Activated CD4-positive, alpha-beta T cell treated with anti-CD3 and anti-CD28 coated beads, Interleukin-2, amount 50 U/mL, for 1 hour (primary cell): ENCODE results near the gene EP300.
"Not testable (repeated sequence)": the region's sequence is repeated elsewhere in the genome, so short reads cannot be mapped to it uniquely, and the experiment has no call there.

Experiments
- DNase-seq: peaks from one replicate; pipeline ENCODE4 v3.0.0-alpha.2; 2020

EP300 gene

GRCh38 chr22:41092023-41092817, at the start of gene EP300:
Gene EP300, plus strand, starts transcription at chr22:41092592. Its CDS starts 413 bp downstream, at chr22:41093005.
- DNase-seq: peak; percentile 87

DNA sequence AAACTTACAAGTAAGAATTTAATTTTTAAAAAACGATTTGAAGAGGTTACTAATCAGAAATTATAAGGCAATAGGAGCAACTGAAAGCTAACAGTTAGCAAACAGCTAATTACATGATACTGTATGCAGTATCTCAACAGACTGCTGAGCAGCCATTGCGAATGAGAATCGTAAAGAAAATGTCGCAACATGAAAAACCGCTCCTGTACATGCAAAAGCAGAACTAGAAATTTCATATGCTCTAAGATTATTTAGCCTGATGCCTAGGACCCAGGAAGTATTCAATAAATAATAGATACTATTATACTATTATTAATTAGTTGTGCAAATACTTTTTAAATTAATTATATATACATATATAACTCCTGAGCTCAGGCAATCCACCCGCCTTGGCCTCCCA, 48.7 kb upstream of the EP300 start:
- DNase-seq: no peak

DNA sequence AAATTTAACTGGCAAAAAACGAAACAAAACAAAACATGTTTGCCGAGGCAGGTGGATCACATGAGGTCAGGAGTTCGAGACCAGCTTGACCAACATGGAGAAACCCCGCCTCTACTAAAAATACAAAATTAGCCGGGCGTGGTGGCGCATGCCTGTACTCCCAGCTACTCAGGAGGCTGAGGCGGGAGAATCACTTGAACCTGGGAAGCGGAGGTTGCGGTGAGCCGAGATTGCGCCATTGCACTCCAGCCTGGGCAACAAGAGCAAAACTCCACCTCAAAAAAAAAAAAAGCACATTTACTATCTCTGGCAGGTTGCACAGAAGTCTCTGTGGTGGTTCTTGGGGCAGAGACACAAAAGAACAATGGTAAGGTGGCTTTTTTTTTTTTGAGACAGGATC, 46.8 kb upstream of the EP300 start:
- not testable (repeated sequence) for DNase-seq

DNA sequence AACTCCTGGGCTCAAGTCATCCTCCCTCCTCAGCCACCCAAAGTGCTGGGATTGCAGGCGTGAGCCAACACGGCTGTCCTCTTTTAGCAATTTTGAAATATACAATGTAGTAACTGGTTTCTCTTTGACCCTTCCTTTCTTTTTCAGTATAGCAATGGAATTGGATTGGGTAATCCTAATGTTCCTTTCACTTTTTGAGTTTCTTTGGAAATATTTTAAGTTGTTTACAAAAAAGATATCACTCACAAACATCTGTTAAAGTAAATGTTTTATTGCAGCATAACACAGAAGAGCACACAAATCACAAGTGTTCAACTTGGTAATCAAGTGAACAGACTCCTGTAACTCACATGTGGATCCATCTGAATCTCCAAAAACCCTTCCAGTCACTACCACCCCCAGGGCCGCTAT, 44.6 kb upstream of the EP300 start:
- no peak for DNase-seq

DNA sequence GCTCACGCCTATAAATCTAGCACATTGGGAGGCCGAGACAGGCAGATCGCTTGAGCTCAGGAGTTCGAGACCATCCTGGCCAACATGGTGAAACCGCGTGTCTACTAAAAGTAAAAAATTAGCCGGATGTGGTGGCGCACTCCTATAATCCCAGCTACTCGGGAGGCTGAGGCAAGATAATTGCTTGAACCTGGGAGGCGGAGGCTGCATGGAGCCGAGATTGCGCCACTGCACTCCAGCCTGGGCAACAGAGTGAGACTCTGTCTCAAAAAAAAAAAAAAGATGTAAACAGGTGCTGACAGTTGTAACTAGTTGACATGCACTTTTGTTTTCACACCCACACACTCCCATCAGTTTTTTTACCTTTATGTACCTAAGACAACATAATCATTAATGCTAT, 44.0 kb upstream of the EP300 start:
- not testable (repeated sequence) for DNase-seq

DNA sequence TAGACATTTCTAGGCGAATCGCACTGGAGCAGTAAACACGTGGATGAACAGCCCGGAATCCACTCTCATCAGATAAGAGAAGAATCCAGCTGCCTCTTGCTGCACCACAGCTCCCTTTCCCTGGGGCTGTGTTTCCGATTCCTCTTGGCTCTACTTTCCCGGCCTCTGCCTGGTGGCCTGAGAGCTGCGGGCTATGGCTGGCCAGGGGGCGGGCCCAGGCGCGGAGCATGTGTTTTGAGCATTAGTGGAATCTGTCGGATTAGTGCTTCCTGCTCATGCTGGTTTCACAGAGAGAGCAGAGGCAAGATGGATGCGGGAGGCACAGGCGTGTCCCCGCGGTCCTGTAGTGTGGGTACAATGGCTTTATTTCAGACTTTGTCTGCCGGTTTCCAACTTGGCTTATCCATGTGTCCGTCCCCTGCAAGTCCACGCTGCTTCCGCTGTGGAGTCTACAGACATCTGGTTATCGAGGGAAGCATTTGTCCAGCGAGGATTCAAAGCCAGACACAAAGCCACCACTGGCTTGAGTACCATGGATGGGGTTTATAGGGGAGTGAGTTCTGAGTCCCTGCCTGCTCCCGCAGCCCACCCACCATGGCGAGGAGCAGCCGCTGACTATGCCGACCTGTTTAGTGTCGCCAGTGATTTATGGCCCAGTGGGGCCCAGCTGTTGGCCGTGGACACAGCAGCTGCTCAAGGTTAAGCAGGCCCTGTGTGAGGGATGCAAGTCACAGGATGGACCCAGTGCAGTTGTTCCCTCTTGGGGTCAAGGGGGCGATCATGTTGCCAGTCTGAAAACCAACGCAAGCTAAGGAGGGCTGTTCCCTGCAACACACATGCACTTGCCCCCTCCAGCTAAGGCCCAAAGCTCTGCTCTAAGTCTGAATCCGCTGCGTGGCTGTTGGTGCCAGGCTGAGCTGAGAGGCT, 43.3 kb upstream of the EP300 start:
- DNase-seq: no peak

GRCh38 chr22:41049795-41050194, 42.6 kb upstream of the EP300 start:
- not testable (repeated sequence) for DNase-seq

GRCh38 chr22:41050883-41051282, 41.5 kb upstream of the EP300 start:
- DNase-seq: no peak

- DNase-seq: no peak
Observed at GRCh38 chr22:41052661-41053490, 39.5 kb upstream of the EP300 start.

DNA sequence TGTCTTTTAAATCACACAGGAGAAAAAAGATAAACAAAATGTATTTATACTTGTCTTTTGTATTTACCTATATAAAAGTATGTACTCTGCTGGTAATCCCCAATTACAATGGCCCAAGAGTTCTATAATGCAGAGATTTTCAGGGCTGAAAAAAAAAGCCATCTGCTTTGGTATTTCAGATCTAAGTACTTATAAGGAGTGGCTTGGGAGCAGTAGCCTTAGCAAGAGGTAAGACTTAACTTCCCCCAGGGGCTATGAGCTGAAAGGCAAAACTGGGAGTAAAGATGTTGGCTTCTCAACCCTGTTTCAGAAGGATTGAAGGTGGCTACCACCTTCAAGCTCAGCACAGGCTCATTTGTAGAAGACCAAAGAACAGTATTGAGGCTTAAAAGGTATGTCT, 35.3 kb upstream of the EP300 start:
- DNase-seq: no peak

- no peak for DNase-seq
Observed at GRCh38 chr22:41062146-41062545, 30.2 kb upstream of the EP300 start.

- DNase-seq: not testable (repeated sequence)
Observed at GRCh38 chr22:41064326-41064725, 28.1 kb upstream of the EP300 start.

- DNase-seq: not testable (repeated sequence)
Observed at GRCh38 chr22:41066341-41066740, 26.1 kb upstream of the EP300 start.

DNA sequence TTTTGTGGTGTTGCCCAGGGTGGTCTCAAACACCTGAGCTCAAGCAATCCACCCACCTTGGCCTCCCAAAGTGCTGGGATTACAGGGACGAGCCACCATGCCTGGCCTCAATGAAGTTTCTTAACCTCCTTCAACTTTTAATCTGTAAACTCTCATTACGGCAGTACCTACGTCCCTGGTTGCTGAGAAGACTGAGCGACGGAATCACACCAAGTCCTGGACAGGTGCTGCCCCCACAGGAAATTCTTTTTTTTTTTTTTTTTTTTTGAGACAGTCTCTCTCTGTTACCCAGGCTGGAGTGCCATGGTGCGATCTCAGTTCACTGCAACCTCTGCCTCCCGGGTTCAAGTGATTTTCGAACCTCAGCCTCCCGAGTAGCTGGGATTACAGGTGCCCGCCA, 24.4 kb upstream of the EP300 start:
- DNase-seq: not testable (repeated sequence)

DNA sequence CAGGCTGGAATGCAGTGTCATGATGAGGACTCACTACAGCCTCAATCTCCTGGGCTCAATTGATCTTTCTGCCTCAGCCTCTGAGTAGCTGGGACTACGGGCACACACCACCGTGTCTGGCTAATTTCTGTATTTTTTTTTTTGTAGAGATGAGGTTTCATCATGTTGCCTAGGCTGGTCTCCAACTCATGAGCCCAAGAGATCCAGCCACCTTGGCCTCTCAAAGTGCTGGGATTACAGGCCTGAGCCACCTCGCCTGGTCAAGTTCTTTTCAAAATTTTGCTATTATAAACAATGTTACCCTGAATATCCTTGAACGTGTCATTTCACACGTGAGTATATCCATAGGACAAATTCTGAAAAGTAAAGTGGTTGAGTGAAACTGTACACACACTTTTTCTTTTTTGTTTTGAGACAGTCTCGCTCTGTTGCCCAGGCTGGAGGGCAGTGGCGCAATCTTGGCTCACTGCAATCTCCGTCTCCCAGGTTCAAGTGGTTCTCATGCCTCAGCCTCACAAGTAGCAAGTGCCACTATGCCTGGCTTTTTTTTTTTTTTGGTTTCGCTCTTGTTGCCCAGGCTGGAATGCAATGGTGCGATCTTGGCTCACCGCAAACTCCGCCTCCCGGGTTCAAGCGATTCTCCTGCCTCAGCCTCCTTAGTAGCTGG, 21.6 kb upstream of the EP300 start:
- no peak for DNase-seq

GRCh38 chr22:41074061-41074460, 18.3 kb upstream of the EP300 start:
- DNase-seq: no peak

GRCh38 chr22:41074466-41074865, 17.9 kb upstream of the EP300 start:
- no peak for DNase-seq

DNA sequence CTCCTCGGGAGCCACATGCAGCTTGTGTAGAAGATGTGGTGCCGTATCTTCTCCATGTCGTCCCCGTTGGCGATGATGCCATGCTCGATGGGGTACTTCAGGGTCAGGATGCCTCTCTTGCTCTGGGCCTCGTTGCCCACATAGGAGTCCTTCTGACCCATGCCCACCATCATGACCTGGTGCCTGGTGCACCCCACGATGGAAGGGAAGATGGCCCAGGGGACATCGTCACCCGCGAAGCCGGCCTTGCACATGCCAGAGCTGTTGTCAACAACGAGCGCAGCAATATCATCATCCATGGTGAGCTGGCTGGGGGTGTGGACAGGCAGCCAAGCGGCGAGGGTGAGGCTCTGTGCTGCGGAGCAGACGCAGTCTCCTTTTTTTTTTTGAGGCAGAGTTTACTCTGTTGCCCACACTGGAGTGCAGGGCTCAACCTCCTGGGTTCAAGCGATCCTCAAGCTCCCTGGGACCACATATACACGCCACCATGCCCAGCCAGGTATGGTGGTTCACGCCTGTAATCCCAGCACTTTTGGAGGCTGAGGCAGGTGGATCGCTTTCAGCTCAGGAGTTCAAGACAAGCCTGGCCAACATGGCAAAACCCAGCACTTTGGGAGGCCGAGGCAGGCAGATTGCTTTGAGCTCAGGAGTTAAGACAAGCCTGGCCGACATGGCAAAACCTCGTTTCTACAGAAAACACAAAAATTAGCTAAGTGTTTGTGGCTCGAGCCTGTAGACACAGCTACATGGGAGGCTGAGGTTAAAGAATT, 17.3 kb upstream of the EP300 start:
- DNase-seq: no peak

- DNase-seq: no peak
Observed at GRCh38 chr22:41075946-41076345, 16.4 kb upstream of the EP300 start.

- no peak for DNase-seq
Observed at GRCh38 chr22:41076857-41077256, 15.5 kb upstream of the EP300 start.

DNA sequence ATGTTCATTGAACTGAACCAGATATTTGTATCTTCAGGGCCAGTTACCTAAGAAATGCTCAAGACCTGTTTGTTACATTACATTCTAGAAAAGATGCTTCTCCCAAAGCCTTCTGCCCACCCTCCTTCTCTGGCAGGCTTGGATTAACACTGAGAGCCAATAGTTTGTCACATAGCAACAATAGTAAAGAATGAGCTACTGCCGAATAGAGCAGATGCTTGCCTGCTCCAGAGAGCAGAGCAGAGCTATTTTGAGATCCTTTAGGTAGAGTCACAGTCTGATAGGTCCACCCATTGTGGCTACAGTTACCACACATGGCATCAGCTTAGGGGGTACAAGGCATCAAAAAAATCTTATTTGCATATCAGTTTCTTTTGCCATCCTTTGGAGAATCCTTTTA, 13.5 kb upstream of the EP300 start:
- DNase-seq: no peak

- no peak for DNase-seq
Observed at GRCh38 chr22:41085842-41086241, 6.5 kb upstream of the EP300 start.
